HG02973 (cell line): ENCODE data around the gene NKIRAS1.
"Not testable (repeated sequence)": the region's sequence is repeated elsewhere in the genome, so short reads cannot be mapped to it uniquely, and the experiment has no call there.

Experiments
- ATAC-seq: cut with Tn5 transposase; IDR thresholded peaks from one replicate; pipeline ENCODE4 v1.9.1; 2021; ENCODE audit warnings: moderate library complexity; ENCODE audit not compliant: unreplicated experiment

The NKIRAS1 gene

GRCh38 chr3:23873941-23874340 is 42.8 kb downstream of the NKIRAS1 start:
- no peak for ATAC-seq

- ATAC-seq = no peak
Observed at GRCh38 chr3:23872330-23872729, 44.5 kb downstream of the NKIRAS1 start.

GRCh38 chr3:23871361-23871760 is 45.4 kb downstream of the NKIRAS1 start:
- not testable (repeated sequence) for ATAC-seq

DNA sequence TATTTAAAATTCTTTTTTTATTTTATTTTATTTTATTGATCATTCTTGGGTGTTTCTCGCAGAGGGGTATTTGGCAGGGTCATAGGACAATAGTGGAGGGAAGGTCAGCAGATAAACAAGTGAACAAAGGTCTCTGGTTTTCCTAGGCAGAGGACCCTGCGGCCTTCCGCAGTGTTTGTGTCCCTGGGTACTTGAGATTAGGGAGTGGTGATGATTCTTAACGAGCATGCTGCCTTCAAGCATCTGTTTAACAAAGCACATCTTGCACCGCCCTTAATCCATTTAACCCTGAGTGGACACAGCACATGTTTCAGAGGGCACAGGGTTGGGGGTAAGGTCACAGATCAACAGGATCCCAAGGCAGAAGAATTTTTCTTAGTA is 46.1 kb downstream of the NKIRAS1 start:
- not testable (repeated sequence) for ATAC-seq

DNA sequence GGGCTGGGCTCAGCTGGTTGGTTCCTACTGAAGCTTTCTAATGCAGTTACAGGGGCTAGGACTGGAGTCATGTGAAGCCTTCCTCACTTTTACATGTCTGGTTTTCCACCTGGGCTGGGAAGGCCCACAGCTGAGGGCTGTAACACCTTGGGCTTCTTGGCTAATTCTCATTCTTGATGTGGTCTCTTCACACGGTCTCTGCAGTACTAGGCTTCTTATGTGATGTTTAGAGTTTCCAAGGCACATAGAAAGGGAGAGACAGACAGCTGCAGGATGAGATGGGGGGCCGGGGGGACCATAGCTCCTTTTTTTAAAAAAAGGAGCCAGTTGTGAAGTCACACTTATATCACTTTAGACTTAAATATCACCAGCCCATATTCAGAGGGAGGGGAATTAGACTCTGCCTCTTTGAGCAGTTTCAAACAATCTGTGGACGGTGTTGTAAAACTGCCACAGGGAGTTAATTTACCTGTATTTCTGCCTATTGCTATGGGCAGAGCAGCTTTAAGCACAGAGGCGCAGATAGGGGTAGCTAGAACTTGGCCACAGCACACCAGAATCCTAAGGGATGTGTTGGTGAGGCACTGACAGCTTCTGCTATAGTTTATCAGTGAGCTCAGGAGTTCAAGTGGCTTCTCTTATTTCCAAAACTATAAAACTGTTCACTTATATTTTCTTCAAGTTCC is 46.7 kb downstream of the NKIRAS1 start:
- no peak for ATAC-seq

DNA sequence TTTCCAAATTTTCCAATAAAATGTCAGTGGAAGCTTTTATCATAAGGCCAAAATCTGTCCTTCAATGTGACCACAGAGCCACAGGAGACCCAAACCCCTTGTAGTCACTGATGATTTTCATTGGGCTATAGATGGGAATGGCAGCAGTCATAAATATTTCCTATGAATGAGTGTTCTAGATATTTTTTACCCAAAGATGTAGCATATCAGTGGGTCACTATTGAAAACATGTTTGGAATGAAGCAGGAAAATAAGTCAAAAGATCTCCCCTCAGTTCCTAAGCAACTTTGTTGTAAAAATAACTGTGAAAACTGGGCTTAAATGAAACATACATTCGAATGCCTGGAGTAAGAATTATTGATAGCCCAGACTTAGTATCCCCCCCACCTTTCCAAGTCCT is 49.0 kb downstream of the NKIRAS1 start:
- no peak for ATAC-seq

- no peak for ATAC-seq
Observed at GRCh38 chr3:23867400-23867799, 49.4 kb downstream of the NKIRAS1 start.

DNA sequence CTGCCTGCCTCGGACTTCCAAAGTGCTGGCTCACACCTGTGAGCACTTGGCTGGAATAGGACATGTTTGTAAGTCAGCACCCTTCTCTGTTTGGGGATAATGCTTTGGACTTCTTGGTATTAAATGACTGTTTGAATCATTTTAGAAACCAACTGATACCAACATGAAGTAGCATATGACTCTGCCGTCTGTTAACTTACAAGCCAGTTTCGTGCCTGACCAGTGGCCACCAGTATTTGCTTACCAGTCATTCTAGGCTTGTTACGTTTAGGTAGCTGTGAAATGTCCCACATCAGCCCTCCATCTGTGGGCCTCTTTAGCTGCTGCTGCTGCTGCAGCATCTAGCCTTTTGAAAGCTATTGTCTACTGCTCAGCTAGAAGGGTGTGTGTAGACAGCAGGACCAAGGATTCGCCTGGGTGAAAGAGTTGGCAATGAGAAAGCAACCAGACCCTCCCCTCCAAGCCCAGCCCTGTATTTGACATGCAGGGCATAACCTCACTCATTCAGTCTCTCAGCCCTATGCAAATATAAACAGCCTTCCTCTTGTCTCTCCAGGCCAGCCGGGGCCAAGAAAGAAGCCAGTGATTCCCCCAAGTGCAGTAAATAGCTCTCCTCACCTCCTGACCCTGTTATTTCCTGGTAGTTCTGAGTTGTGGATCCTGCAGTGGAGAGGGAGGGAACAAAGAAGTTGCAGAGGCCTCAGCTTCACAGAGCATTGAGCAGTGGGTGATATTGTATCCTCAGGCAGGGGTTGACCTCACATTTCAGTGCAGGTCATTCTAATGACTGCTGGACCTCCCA is 51.0 kb downstream of the NKIRAS1 start:
- peak; percentile 96 for ATAC-seq

DNA sequence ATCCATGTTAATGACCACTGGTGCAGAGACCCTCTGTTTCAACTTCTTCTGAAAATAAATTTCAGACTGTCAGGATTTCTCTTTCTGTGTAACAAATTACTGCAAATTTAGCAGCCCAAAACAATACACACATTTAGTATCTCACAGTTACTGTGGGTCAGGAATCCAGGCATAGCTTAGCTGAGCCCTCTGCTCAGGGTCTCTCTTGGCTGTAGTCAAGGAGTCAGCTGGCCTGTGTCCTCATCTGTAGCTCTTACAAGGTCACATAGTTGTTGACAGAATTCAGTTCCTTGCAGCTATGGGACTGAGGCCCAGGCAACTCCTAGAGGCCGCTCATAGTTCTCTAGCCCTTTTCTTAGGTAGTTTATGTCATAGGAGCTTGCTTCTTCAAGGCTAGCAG is 51.9 kb downstream of the NKIRAS1 start:
- no peak for ATAC-seq

- ATAC-seq = no peak
Observed at GRCh38 chr3:23863060-23863459, 53.7 kb downstream of the NKIRAS1 start.

GRCh38 chr3:23861689-23862088 is 55.1 kb downstream of the NKIRAS1 start:
- ATAC-seq = no peak

DNA sequence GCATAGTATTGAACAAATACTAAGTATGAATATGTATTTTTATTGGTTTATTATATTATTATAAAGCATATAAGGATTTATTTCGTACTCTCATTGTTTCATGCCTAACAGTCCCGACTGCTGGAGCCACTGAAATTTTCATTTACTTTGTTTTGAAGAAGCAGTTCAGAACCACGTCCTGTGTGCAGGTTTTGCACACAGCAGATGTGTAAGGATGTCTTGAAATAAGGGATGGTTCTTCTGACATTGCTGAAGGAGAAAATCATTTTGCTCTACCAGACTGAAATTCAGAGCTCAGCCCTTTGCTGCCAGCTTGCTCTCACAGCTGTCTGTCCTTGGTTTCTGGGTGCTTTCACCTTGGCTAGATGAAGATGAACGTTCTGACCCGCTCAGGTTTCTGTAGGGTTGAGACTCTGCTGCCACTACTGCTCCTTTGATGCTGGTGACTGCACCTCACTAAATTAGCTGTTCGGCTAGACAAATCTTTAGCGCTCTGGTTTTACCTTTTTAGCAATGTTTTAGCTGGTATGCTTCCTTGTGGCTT is 56.9 kb downstream of the NKIRAS1 start:
- no peak for ATAC-seq

- no peak for ATAC-seq
Observed at GRCh38 chr3:23859012-23859743, 57.6 kb downstream of the NKIRAS1 start.

GRCh38 chr3:23856286-23856685 is 60.5 kb downstream of the NKIRAS1 start:
- ATAC-seq = no peak

GRCh38 chr3:23849462-23849861 is 67.3 kb downstream of the NKIRAS1 start:
- ATAC-seq = not testable (repeated sequence)

DNA sequence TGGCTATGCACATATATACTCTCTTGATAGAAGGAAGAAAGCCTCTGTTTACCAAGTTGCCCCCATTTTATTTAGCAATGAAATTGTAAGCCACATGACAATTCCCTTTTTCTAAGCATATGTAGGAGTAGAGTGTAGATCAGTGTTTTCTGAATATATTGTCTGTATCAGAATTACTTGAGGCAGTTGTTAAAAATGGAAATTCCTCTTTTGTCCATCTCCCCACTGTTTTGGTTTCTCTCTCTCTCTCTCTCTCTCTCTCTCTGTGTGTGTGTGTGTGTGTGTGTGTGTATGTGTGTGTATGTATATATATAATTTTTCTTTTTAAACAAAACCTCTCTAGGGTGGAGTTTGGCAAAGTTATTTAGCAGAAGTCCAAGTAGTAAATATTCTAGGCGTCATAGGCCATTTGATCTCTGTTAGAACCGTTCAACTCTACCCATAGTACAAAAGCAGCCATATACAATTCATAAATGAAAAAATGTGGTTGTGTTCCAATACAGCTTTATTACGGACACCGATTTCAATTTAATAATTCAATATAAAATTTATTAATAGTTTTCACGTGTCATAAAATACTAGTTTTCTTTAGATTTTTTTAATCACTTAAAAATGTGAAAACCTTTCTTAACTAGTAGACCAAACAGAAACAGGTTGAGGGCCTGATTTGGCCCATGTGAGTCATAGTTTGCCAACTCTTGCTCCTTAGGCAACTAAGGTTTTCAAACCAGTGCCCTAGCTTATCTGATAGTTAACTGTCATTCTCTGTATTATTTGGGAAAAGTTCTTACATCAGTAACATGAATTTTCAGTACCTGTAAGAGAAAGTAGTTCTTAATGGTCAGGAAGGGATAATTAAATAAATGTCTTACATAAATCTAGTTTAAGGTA is 71.2 kb downstream of the NKIRAS1 start:
- ATAC-seq = no peak

- no peak for ATAC-seq
Observed at GRCh38 chr3:23843869-23844268, 72.9 kb downstream of the NKIRAS1 start.
